ENCODE data around the gene F10.

The F10 gene

GRCh38 chr13:113140677-113141600 is 18.3 kb downstream of the F10 start:
- DNase-seq, result no peak

- DNase-seq, result no peak
Observed at GRCh38 chr13:113141601-113141970, 19.0 kb downstream of the F10 start.

GRCh38 chr13:113142876-113143275 is 20.3 kb downstream of the F10 start:
- DNase-seq, result no peak

- no peak for DNase-seq
Observed at GRCh38 chr13:113143466-113144254, 21.1 kb downstream of the F10 start.

GRCh38 chr13:113144255-113144629 is 21.6 kb downstream of the F10 start:
- DNase-seq, result no peak

GRCh38 chr13:113145496-113145895 is 22.9 kb downstream of the F10 start:
- DNase-seq, result no peak

GRCh38 chr13:113145911-113146598 is 23.5 kb downstream of the F10 start:
- DNase-seq, result no peak

GRCh38 chr13:113146750-113147149 is 24.2 kb downstream of the F10 start:
- DNase-seq, result no peak

- no peak for DNase-seq
Observed at GRCh38 chr13:113147206-113147605, 24.6 kb downstream of the F10 start.

GRCh38 chr13:113148407-113148806 is 25.8 kb downstream of the F10 start:
- no peak for DNase-seq

- DNase-seq, result no peak
Observed at GRCh38 chr13:113148940-113149503, 26.4 kb downstream of the F10 start.

- no peak for DNase-seq
Observed at GRCh38 chr13:113149711-113150549, 27.3 kb downstream of the F10 start.

GRCh38 chr13:113150550-113151365 is 28.2 kb downstream of the F10 start:
- DNase-seq, result no peak

- peak; percentile 35 for DNase-seq
Observed at GRCh38 chr13:113151745-113152690, 29.4 kb downstream of the F10 start.

GRCh38 chr13:113152691-113152983 is 30.0 kb downstream of the F10 start:
- DNase-seq, result peak; percentile 35

GRCh38 chr13:113152984-113153809 is 30.6 kb downstream of the F10 start:
- DNase-seq, result no peak

- peak; percentile 68 for DNase-seq
Observed at GRCh38 chr13:113153810-113154748, 31.5 kb downstream of the F10 start.

GRCh38 chr13:113155201-113155600 is 32.6 kb downstream of the F10 start:
- no peak for DNase-seq
